Mesendoderm (in vitro differentiated cells): ENCODE measurements around the gene NOP56.

ENCODE experiments used
- DNase-seq: peaks from one replicate; pipeline ENCODE4 v3.0.0; 2013
- H2AK5ac ChIP-seq: 2 replicates; pipeline ENCODE4 v1.6.1; 2013; ENCODE audit warnings: low read length, inconsistent platforms
- H2BK120ac ChIP-seq: 2 replicates; pipeline ENCODE4 v1.6.1; 2013; ENCODE audit warnings: low read depth, mild to moderate bottlenecking, low read length, moderate library complexity, mixed read lengths
- H2BK15ac ChIP-seq: replicated peaks from 2 replicates; pipeline ENCODE4 v1.6.1; 2013; ENCODE audit warnings: low read depth, mild to moderate bottlenecking, moderate library complexity
- H2BK5ac ChIP-seq: 2 replicates; pipeline ENCODE4 v1.6.1; 2013; ENCODE audit warnings: low read length, inconsistent platforms
- H3K18ac ChIP-seq: 2 replicates; pipeline ENCODE4 v1.6.1; 2013; ENCODE audit warnings: mild to moderate bottlenecking, low read length, mixed read lengths
- H3K23ac ChIP-seq: one replicate; pipeline ENCODE4 v1.6.1; 2013; ENCODE audit warnings: low read length
- H3K27ac ChIP-seq: 2 replicates; pipeline ENCODE4 v1.5.1; 2013; ENCODE audit warnings: low read depth, mild to moderate bottlenecking, inconsistent platforms, low read length, moderate library complexity
- H3K27me3 ChIP-seq: 2 replicates; pipeline ENCODE4 v1.6.1; 2013; ENCODE audit warnings: low read length, control low read depth, mild to moderate bottlenecking, inconsistent platforms; ENCODE audit not compliant: insufficient read depth, poor library complexity
- H3K36me3 ChIP-seq: 2 replicates; pipeline ENCODE4 v1.6.1; 2013; ENCODE audit warnings: low read length, inconsistent platforms; ENCODE audit not compliant: control insufficient read depth, insufficient read depth
- H3K4ac ChIP-seq: one replicate; pipeline ENCODE4 v1.6.1; 2013; ENCODE audit warnings: low read depth, mild to moderate bottlenecking, low read length, moderate library complexity
- H3K4me1 ChIP-seq: 2 replicates; pipeline ENCODE4 v1.6.1; 2013; ENCODE audit warnings: low read depth, low read length, inconsistent platforms; ENCODE audit not compliant: control insufficient read depth
- H3K4me2 ChIP-seq: 2 replicates; pipeline ENCODE4 v1.6.1; 2013; ENCODE audit warnings: low read length
- H3K4me3 ChIP-seq: 2 replicates; pipeline ENCODE4 v1.5.1; 2013; ENCODE audit warnings: mild to moderate bottlenecking, low read length
- H3K56ac ChIP-seq: one replicate; pipeline ENCODE4 v1.6.1; 2013; ENCODE audit warnings: low read length
- H3K79me1 ChIP-seq: 2 replicates; pipeline ENCODE4 v1.6.1; 2013; ENCODE audit warnings: low read length, inconsistent platforms
- H3K79me2 ChIP-seq: 2 replicates; pipeline ENCODE4 v1.6.1; 2013; ENCODE audit warnings: mild to moderate bottlenecking, low read length; ENCODE audit not compliant: control insufficient read depth, insufficient read depth
- H3K9ac ChIP-seq: 2 replicates; pipeline ENCODE4 v1.6.1; 2013; ENCODE audit warnings: low read length, inconsistent platforms
- H4K5ac ChIP-seq: one replicate; pipeline ENCODE4 v1.6.1; 2013; ENCODE audit warnings: low read length
- H4K8ac ChIP-seq: one replicate; pipeline ENCODE4 v1.6.1; 2013; ENCODE audit warnings: low read depth, mild to moderate bottlenecking, control low read depth, low read length, moderate library complexity
- WGBS: extraction: QIAGEN DNeasy Blood & Tissue Kit; methylation state at CpG from one replicate; pipeline ENCODE4 v1.1.7; 2013; ENCODE audit warnings: low lambda C conversion rate, missing lambda C conversion rate; ENCODE audit not compliant: insufficient coverage; ENCODE audit errors: extremely low coverage; 5-methylcytosine and 5-hydroxymethylcytosine counted together

The NOP56 gene

GRCh38 chr20:2696646-2697045 lies 44.2 kb downstream of the NOP56 start:
- peaks cover 41% of the 10 kb centered on the region for H3K27me3 ChIP-seq

GRCh38 chr20:2697768-2698167 lies 45.3 kb downstream of the NOP56 start:
- no CpG with 5 or more reads among the region's 3 CpGs for WGBS
- H3K23ac ChIP-seq, result no peak overlapping the region
- no peak overlapping the region for H4K8ac ChIP-seq
- H3K79me2 ChIP-seq, result no peaks in the 10 kb centered on the region
- no peak for DNase-seq
- no peak overlapping the region for H3K4ac ChIP-seq
- no peak overlapping the region for H3K18ac ChIP-seq
- H3K4me1 ChIP-seq, result no peaks in the 10 kb centered on the region
- no peaks in the 10 kb centered on the region for H3K79me1 ChIP-seq
- H3K27ac ChIP-seq, result no peak overlapping the region
- no peak overlapping the region for H2BK15ac ChIP-seq
- no peaks in the 10 kb centered on the region for H3K36me3 ChIP-seq
- H3K4me2 ChIP-seq, result no peak overlapping the region
- no peak overlapping the region for H4K5ac ChIP-seq
- H3K56ac ChIP-seq, result no peak overlapping the region
- H3K27me3 ChIP-seq, result peaks cover 34% of the 10 kb centered on the region
- no peak overlapping the region for H3K4me3 ChIP-seq
- H2AK5ac ChIP-seq, result no peak overlapping the region
- no peak overlapping the region for H2BK5ac ChIP-seq
- no peak overlapping the region for H3K9ac ChIP-seq
- no peak overlapping the region for H2BK120ac ChIP-seq

More at GRCh38 chr20:2696646-2697045, 44.2 kb downstream of the NOP56 start:
- no peak overlapping the region for H3K23ac ChIP-seq
- H3K36me3 ChIP-seq, result no peaks in the 10 kb centered on the region
- no peak overlapping the region for H2BK120ac ChIP-seq
- no CpG with 5 or more reads among the region's 9 CpGs for WGBS
- no peak overlapping the region for H3K18ac ChIP-seq
- H2BK15ac ChIP-seq, result no peak overlapping the region
- no peaks in the 10 kb centered on the region for H3K79me2 ChIP-seq
- H2BK5ac ChIP-seq, result no peak overlapping the region
- H3K4me2 ChIP-seq, result no peak overlapping the region
- no peaks in the 10 kb centered on the region for H3K4me1 ChIP-seq
- no peak overlapping the region for H3K9ac ChIP-seq
- no peak overlapping the region for H4K8ac ChIP-seq
- no peak for DNase-seq
- H3K79me1 ChIP-seq, result no peaks in the 10 kb centered on the region
- H3K27ac ChIP-seq, result no peak overlapping the region
- no peak overlapping the region for H4K5ac ChIP-seq
- no peak overlapping the region for H3K4me3 ChIP-seq
- no peak overlapping the region for H3K4ac ChIP-seq
- H3K56ac ChIP-seq, result no peak overlapping the region
- H2AK5ac ChIP-seq, result no peak overlapping the region

GRCh38 chr20:2698186-2698817 lies 45.9 kb downstream of the NOP56 start:
- Histone ChIP-seq H3K36me3 (no peaks in the 10 kb centered on the region), H3K79me1 (no peaks in the 10 kb centered on the region), H3K4me2 (no peak overlapping the region), H3K23ac (no peak overlapping the region), H3K18ac (no peak overlapping the region), H2BK15ac (no peak overlapping the region), H4K5ac (no peak overlapping the region), H3K79me2 (no peaks in the 10 kb centered on the region), H3K9ac (no peak overlapping the region), H3K4me3 (no peak overlapping the region), H3K4me1 (no peaks in the 10 kb centered on the region), H3K4ac (no peak overlapping the region), H2BK5ac (no peak overlapping the region), H4K8ac (no peak overlapping the region), H2AK5ac (no peak overlapping the region), H3K27ac (no peak overlapping the region), H3K27me3 (peaks cover 34% of the 10 kb centered on the region), H3K56ac (no peak overlapping the region), H2BK120ac (no peak overlapping the region)
- no CpG with 5 or more reads among the region's 4 CpGs for WGBS
- no peak for DNase-seq

GRCh38 chr20:2698912-2699311 lies 46.5 kb downstream of the NOP56 start:
- no peak for DNase-seq
- H3K4me3 ChIP-seq, result no peak overlapping the region
- no peak overlapping the region for H3K27ac ChIP-seq
- no peak overlapping the region for H2BK120ac ChIP-seq
- H2BK5ac ChIP-seq, result no peak overlapping the region
- no peak overlapping the region for H3K23ac ChIP-seq
- no peak overlapping the region for H3K18ac ChIP-seq
- H3K27me3 ChIP-seq, result peaks cover 27% of the 10 kb centered on the region
- no peaks in the 10 kb centered on the region for H3K4me1 ChIP-seq
- H3K79me1 ChIP-seq, result no peaks in the 10 kb centered on the region
- H3K36me3 ChIP-seq, result no peaks in the 10 kb centered on the region
- no CpG with 5 or more reads among the region's 4 CpGs for WGBS
- no peak overlapping the region for H2BK15ac ChIP-seq
- no peak overlapping the region for H3K9ac ChIP-seq
- H4K8ac ChIP-seq, result no peak overlapping the region
- no peak overlapping the region for H3K4me2 ChIP-seq
- H3K79me2 ChIP-seq, result no peaks in the 10 kb centered on the region
- H3K56ac ChIP-seq, result no peak overlapping the region
- H4K5ac ChIP-seq, result no peak overlapping the region
- H3K4ac ChIP-seq, result no peak overlapping the region
- H2AK5ac ChIP-seq, result no peak overlapping the region

- no peak for DNase-seq
- WGBS, result no CpG with 5 or more reads among the region's 5 CpGs
- Histone ChIP-seq H3K4me1 (no peaks in the 10 kb centered on the region), H2BK120ac (no peak overlapping the region), H3K27me3 (peaks cover 19% of the 10 kb centered on the region), H3K27ac (no peak overlapping the region), H3K4ac (no peak overlapping the region), H4K5ac (no peak overlapping the region), H3K4me2 (no peak overlapping the region), H3K79me1 (no peaks in the 10 kb centered on the region), H3K36me3 (no peaks in the 10 kb centered on the region), H3K9ac (no peak overlapping the region), H2BK15ac (no peak overlapping the region), H2BK5ac (no peak overlapping the region), H3K4me3 (no peak overlapping the region), H3K79me2 (no peaks in the 10 kb centered on the region), H3K18ac (no peak overlapping the region), H2AK5ac (no peak overlapping the region), H4K8ac (no peak overlapping the region), H3K23ac (no peak overlapping the region), H3K56ac (no peak overlapping the region)
These were observed 47.5 kb downstream of the NOP56 start for GRCh38 chr20:2699775-2700413.
